Heart right ventricle (tissue), 16 donors: ENCODE measurements around the gene RECK. TPM values are rescaled to one million over a fixed set of nuclear protein-coding genes. Genes with fewer than 3 reads are reported as not detected.

Experiments
- ATAC-seq, 8 donors: fragments of 200-7000 bp; cut with Tn5 transposase; one replicate each; pipeline ENCODE4 v1.9.1; 2020; ENCODE audit warnings: mild to moderate bottlenecking in 8 of 8, moderate library complexity in 8 of 8, moderate number of reproducible peaks in 1 of 8
- DNase-seq, 2 donors: peaks; one replicate each; pipeline ENCODE4 v3.0.0-alpha.2; 2020
- H3K27ac ChIP-seq, 10 donors: fragments of 200-600 bp; sonication (generic) in 2 of 10; one replicate each; pipeline versions ENCODE4 v1.5.0 to v1.8.0; 2020 to 2022; ENCODE audit warnings: mild to moderate bottlenecking in 3 of 10
- H3K27me3 ChIP-seq, 7 donors: fragments of 200-600 bp; one replicate each; pipeline ENCODE4 v1.8.0; 2021 to 2022; ENCODE audit warnings: mild to moderate bottlenecking in 2 of 7
- H3K36me3 ChIP-seq, 9 donors: fragments of 200-600 bp; sonication (generic) in 1 of 9; one replicate each; pipeline versions ENCODE4 v1.5.0 to v1.8.0; 2020 to 2022; ENCODE audit warnings: mild to moderate bottlenecking in 2 of 9
- H3K4me1 ChIP-seq, 9 donors: fragments of 200-600 bp; sonication (generic) in 1 of 9; one replicate each; pipeline versions ENCODE4 v1.5.0 to v1.8.0; 2020 to 2022; ENCODE audit warnings: mild to moderate bottlenecking in 4 of 9
- H3K4me3 ChIP-seq, 10 donors: fragments of 200-600 bp; sonication (generic) in 2 of 10; one replicate each; pipeline versions ENCODE4 v1.5.0 to v1.8.0; 2020 to 2022; ENCODE audit warnings: mild to moderate bottlenecking in 7 of 10, moderate library complexity in 2 of 10
- H3K9me3 ChIP-seq, 11 donors: fragments of 200-600 bp in 10 of 11; sonication (generic) in 2 of 11; one replicate each; pipeline versions ENCODE4 v1.5.0 to v1.8.0; 2013 to 2022; ENCODE audit warnings: mild to moderate bottlenecking in 2 of 11, control low read depth in 1 of 11, moderate library complexity in 1 of 11
- WGBS, 2 donors: extraction: QIAGEN DNeasy Blood & Tissue Kit; methylation state at CpG; one replicate each; pipeline ENCODE4 v1.1.7; 2013; ENCODE audit warnings: inconsistent platforms in 1 of 2; 5-methylcytosine and 5-hydroxymethylcytosine counted together
- intact Hi-C, 10 donors: fragments of 100-400 bp; cut with DNase I; formaldehyde crosslinking; loops; one replicate each; pipeline versions ENCODE4 v1.11.1 to v1.14.2; 2022
- polyA plus RNA-seq, 2 donors: library from polyadenylated mRNA; stranded (reverse); fragments of 200-250 nt; gene quantifications; one replicate each; pipeline ENCODE4 v1.2.3, GENCODE V29; 2013
- total RNA-seq, 10 donors: library from RNA; stranded (reverse); fragmentation: NEBNext Ultra II Directional in 3 of 10; extraction: Animal tissue kit (Norgen Biotek cat#: 25700) in 3 of 10; gene quantifications; one replicate each; pipeline versions ENCODE4 v1.2.1 to v1.2.4, GENCODE V29; 2021 to 2023
- TF ChIP-seq, protein P1 (sequence below), 9 donors: fragments of 200-600 bp; sonication (generic) in 2 of 9; IDR thresholded peaks; one replicate each; pipeline versions ENCODE4 v1.5.0 to v1.8.0; 2021 to 2022; ENCODE audit warnings: antibody characterized with exemption in 9 of 9, mild to moderate bottlenecking in 5 of 9, moderate library complexity in 1 of 9
- donor health status: Arrhythmogenic right ventricular cardiomyopathy.
- donor health status: ischemic (EF 13 %, LVEDD 7.1; RV severe dilation, severe dysfunction).
- donor health status: healthy with polysubstance abuse.
- donor health status: DM: no; HTN: yes; CAD: no.
- donor health status: DM: no; HTN: no; CAD: no.
- donor health status: ischemic (EF 25% LVEDD 6.9; RV normal size, moderate dysfunction).
- donor health status: ischemic (EF 25% LVEDD 5.7; RV mildly dilated, moderate dysfunction).
- donor health status: healthy.
- donor health status: DM: yes; HTN: yes; CAD: no.
- donor health status: Ischemic cardiomyopathy.
- donor health status: ischemic (EF 35%, LVEDD 5.7; RV mildly dilated, moderate dysfunction).
- donor health status: nonischemic (EF 11% LVEDD 7.7; RV severe dilation, severe dysfunction).
- donor health status: DM: yes; HTN: yes; CAD: no.
- donor health status: PGD.
- donor health status: ischemic (EF 29% LVEDD 5.4; RV normal size, mild dysfunction).
- donor health status: nonischemic (EF 23%, LVEDD 6.1; RV moderate dilation, normal function).

Gene RECK
- total and polyA plus RNA-seq, 12 donors, result 2.9 to 5.8 (median 5.1) TPM

DNA sequence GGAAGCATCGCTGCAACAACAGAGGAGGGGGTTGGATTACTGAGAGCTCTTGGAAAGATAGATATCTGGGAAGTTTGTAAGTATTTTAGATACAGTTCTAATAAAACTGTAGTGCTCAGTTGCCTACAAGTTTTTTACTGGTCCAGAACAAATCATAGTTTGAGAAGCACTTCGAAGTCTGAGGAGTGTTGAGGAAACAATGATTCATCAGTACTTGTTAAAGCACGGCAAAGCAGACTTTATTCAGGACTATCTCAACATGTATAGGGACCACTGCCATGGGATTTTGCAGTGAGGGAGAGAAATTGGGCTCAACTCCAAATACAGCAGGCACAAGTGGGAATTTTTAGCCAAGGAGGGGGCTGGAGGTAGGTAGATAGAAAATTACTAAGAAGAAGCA is 25.3 kb upstream of the RECK start:
- 73 to 75% methylated on average over 3 of the region's 3 CpGs for WGBS, 2 donors
- ATAC-seq, result no peak
- Histone ChIP-seq H3K4me1 (peaks cover 0 to 6% (median 0%) of the 10 kb centered on the region in 9 donors), H3K27ac (no peak overlapping the region), H3K27me3 (peaks cover 0 to 6% (median 0%) of the 10 kb centered on the region in 7 donors), H3K36me3 (no peaks in the 10 kb centered on the region), H3K4me3 (no peak overlapping the region), H3K9me3 (peaks cover 0 to 5% (median 0%) of the 10 kb centered on the region in 11 donors)
- TF ChIP-seq, protein P1, sequence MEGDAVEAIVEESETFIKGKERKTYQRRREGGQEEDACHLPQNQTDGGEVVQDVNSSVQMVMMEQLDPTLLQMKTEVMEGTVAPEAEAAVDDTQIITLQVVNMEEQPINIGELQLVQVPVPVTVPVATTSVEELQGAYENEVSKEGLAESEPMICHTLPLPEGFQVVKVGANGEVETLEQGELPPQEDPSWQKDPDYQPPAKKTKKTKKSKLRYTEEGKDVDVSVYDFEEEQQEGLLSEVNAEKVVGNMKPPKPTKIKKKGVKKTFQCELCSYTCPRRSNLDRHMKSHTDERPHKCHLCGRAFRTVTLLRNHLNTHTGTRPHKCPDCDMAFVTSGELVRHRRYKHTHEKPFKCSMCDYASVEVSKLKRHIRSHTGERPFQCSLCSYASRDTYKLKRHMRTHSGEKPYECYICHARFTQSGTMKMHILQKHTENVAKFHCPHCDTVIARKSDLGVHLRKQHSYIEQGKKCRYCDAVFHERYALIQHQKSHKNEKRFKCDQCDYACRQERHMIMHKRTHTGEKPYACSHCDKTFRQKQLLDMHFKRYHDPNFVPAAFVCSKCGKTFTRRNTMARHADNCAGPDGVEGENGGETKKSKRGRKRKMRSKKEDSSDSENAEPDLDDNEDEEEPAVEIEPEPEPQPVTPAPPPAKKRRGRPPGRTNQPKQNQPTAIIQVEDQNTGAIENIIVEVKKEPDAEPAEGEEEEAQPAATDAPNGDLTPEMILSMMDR (IDR thresholded peaks at IDR 0.05), result no peak
- no peak for DNase-seq
- intact Hi-C loops, result loop anchor here in 1 of 10 donors (10.0 kb wide), 1 partner anchor 153 kb away; the partner anchor contains the start of gene CCIN

DNA sequence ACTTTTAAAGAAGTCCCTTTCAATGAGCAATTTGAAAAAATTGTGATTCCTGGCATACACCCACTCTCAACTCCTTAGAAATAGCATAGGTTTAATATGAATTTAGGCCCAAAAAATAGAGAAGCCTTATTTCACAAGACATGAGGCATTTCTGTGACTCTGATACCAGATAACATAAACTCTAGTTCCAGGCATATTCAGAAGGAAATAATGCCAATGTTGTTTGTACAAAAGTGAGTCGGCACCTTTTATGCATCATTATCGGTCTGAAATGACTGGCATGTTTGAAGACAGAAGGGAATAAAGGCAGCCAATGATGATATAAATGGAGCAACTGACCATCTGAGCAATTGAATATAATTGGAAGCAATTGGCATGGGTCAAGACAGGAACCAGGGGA is 19.4 kb upstream of the RECK start:
- ATAC-seq (no peak), DNase-seq (no peak)
- 93 to 96% methylated on average over 2 of the region's 2 CpGs for WGBS, 2 donors
- Histone ChIP-seq H3K9me3 (no peaks in the 10 kb centered on the region), H3K27ac (no peak overlapping the region), H3K4me1 (peaks cover 0 to 11% (median 0%) of the 10 kb centered on the region in 9 donors), H3K27me3 (no peaks in the 10 kb centered on the region), H3K4me3 (no peak overlapping the region), H3K36me3 (no peaks in the 10 kb centered on the region)
- TF ChIP-seq, protein P1 (IDR thresholded peaks at IDR 0.05), result no peak
- intact Hi-C loops, result loop anchor here in 1 of 10 donors (10.0 kb wide), 1 partner anchor 148 kb away; the partner anchor contains the start of gene CCIN

- no peaks in the 10 kb centered on the region for H3K36me3 ChIP-seq
- no peaks in the 10 kb centered on the region for H3K9me3 ChIP-seq
- intact Hi-C loops, result loop anchor here in 1 of 10 donors (10.0 kb wide), 1 partner anchor 147 kb away; the partner anchor contains the start of gene CCIN
- H3K27me3 ChIP-seq, result no peaks in the 10 kb centered on the region
- no peak overlapping the region for H3K4me3 ChIP-seq
- 98% methylated on average over 3 of the region's 3 CpGs for WGBS, 2 donors
- DNase-seq (no peak), ATAC-seq (no peak)
- TF ChIP-seq, protein P1 (IDR thresholded peaks at IDR 0.05), result no peak
- H3K27ac ChIP-seq, result no peak overlapping the region
- H3K4me1 ChIP-seq, result peaks cover 0 to 11% (median 0%) of the 10 kb centered on the region in 9 donors
Measured at GRCh38 chr9:36018129-36018528, 18.6 kb upstream of the RECK start.

- Histone ChIP-seq H3K4me1 (peaks cover 0 to 11% (median 0%) of the 10 kb centered on the region in 9 donors), H3K27ac (peak overlapping the region in 4 of 10 donors; percentile 16 to 36 (median 18)), H3K4me3 (no peak overlapping the region), H3K36me3 (no peaks in the 10 kb centered on the region), H3K27me3 (no peaks in the 10 kb centered on the region), H3K9me3 (no peaks in the 10 kb centered on the region)
- intact Hi-C loops, result loop anchor here in 1 of 10 donors (10.0 kb wide), 1 partner anchor 146 kb away; the partner anchor contains the start of gene CCIN
- ATAC-seq, result no peak
- TF ChIP-seq, protein P1 (IDR thresholded peaks at IDR 0.05), result no peak
- DNase-seq, result no peak
- WGBS, 2 donors, result 68 to 72% methylated on average over 6 of the region's 6 CpGs
Measured at GRCh38 chr9:36018891-36019720, 17.6 kb upstream of the RECK start.
